Fibroblast of pulmonary artery (primary cell): ENCODE data around the gene WAPL.

Source experiments
- DNase-seq: peaks from one replicate; pipeline ENCODE4 v3.0.0-alpha.2; 2010; ENCODE audit warnings: low read depth
- H3K4me3 ChIP-seq: replicated peaks from 2 replicates; pipeline ENCODE4 v1.5.1; 2011; ENCODE audit warnings: low read depth, mild to moderate bottlenecking, control low read depth, low read length, moderate library complexity
- TF ChIP-seq, protein P1 (sequence below): IDR thresholded peaks from 2 replicates; pipeline ENCODE4 v1.5.1; 2011; ENCODE audit warnings: mild to moderate bottlenecking, control low read depth, low read length, inconsistent platforms; ENCODE audit errors: missing control alignments

The WAPL gene

DNA sequence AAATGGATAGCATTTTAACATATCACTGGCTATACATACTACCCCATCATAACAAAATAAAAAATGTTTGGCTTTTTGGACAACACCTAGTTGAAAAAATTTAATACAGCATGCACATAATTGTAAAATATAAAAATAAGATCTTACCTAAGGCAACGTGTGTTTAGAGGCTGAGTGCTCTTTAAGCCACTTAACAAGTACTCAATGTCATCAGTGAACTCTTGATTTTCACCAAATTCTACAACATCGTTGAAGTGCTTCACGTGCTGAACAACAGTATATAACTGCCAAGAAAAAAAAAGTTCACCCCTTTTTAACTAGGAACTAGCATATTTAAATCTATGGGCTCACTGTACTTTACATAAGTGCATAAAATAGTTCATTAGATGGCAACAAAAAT, 49.5 kb downstream of the WAPL start:
- no peak for DNase-seq
- TF ChIP-seq, protein P1, sequence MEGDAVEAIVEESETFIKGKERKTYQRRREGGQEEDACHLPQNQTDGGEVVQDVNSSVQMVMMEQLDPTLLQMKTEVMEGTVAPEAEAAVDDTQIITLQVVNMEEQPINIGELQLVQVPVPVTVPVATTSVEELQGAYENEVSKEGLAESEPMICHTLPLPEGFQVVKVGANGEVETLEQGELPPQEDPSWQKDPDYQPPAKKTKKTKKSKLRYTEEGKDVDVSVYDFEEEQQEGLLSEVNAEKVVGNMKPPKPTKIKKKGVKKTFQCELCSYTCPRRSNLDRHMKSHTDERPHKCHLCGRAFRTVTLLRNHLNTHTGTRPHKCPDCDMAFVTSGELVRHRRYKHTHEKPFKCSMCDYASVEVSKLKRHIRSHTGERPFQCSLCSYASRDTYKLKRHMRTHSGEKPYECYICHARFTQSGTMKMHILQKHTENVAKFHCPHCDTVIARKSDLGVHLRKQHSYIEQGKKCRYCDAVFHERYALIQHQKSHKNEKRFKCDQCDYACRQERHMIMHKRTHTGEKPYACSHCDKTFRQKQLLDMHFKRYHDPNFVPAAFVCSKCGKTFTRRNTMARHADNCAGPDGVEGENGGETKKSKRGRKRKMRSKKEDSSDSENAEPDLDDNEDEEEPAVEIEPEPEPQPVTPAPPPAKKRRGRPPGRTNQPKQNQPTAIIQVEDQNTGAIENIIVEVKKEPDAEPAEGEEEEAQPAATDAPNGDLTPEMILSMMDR = no peak
- no peak overlapping the region for H3K4me3 ChIP-seq

DNA sequence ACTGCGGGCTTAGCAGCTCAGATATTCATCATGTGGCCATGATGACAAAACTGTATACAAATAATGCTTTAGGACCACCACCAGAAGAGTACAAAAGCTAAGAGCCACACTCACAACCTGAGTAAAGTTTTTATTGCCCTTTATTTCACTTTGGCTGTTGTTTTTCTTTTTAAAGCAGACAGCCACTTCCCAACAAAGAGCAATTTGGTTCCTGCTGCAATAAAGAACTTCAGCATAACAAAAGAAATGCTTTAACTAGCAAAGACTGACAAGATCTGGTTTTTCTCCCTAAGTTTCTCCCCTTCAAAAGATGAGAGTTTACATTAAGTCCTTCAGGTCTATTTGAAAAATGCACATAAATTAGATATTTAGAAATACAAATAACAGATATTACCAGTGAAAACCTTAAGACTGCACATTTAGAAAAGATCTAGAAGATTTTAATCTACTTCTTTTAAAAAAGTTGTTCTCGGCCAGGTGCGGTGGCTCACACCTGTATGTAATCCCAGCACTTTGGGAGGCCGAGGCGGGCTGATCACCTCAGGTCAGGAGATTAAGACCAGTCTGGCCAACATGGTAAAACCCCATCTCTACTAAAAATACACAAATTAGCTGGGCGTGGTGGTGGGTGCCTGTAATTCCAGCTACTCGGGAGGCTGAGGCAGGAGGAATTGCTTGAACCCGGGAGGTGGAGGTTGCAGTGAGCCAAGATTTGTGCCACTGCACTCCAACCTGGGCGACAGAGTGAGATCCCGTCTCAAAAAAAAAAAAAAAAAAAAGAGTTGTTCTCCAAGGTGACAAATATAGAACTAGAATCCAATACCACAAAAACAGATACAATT, 59.4 kb downstream of the WAPL start:
- TF ChIP-seq, protein P1 = no peak
- no peak overlapping the region for H3K4me3 ChIP-seq
- no peak for DNase-seq

DNA sequence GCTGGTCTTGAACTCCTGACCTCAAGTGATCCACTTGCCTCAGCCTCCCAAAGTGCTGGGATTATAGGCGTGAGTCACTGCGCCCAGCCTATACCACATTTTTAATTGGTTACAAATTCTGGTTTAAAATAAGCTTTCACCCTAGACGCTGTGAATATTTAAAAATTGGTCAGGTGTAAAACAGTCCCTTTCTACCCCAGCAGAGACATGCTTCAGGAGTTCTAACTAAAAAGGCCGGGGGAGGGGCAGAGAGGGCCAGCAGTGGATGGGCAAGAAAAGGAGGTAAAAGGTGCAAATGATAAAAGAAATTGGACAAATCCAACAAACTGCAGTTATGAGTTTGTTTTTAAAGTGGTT, 70.0 kb downstream of the WAPL start:
- H3K4me3 ChIP-seq = no peak overlapping the region
- DNase-seq = no peak
- TF ChIP-seq, protein P1 = no peak

DNA sequence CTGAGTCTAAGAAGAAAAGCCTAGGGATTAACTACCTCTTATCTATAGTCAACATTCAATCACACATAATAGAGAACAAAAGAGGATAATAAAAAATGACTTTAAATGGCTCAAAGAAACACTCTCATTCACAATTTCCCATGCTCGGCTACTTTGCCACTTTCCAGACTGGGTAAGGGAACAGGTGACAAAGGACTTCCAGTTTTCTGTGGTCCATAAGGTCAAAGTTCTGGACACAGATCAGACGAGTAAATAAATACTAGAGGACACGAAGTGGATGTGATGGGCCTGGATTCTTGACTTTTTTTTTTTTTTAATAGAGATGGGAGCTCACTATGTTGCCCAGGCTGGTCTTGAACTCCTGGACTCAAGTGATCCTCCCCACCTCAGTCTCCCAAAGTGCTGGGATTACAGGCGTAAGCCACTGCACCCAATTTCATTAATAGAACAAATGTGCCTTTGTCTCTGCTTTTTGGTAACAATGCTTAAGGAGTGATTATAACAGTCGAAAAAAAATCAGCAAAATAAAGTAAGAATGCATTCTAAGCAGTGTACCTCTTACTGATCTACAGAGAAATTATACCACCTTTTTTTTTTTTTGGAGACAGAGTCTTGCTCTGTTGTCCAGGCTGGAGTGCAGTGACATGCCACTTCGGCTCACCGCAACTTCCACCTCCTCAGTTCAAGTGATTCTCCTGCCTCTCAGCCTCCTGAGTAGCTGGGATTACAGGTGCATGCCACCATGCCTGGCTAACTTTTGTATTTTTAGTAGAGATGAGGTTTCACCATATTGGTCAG, 70.6 kb downstream of the WAPL start:
- no peak overlapping the region for H3K4me3 ChIP-seq
- DNase-seq = no peak
- TF ChIP-seq, protein P1 = no peak

DNA sequence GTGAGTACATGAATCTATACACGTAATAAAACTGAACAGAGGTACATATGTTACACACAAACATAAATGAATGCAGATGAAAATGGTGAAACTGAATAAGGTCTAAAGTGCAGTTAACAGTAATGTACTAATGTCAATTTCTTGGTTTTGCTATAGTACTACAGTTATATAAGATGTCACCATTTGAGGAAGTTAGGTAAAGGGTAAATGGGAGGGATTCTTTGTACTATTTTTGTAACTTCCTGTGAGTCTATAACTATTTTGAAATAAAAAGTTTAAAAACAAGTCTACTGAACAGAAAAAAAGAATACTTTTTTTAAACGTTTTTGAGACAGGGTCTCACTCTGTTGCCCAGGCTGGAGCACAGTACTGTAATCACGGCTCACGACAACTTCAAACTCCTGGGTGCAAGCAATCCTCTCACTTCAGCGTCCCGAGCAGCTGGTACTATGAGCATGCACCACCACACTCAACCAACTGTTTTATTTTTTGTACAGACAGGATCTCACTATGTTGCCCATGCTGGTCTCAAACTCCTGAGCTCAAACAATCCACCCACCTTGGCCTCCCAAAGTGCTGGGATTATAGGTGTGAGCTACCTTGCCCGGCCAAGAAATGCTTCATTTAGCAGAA, 71.5 kb downstream of the WAPL start:
- TF ChIP-seq, protein P1 = no peak
- no peak for DNase-seq
- no peak overlapping the region for H3K4me3 ChIP-seq

DNA sequence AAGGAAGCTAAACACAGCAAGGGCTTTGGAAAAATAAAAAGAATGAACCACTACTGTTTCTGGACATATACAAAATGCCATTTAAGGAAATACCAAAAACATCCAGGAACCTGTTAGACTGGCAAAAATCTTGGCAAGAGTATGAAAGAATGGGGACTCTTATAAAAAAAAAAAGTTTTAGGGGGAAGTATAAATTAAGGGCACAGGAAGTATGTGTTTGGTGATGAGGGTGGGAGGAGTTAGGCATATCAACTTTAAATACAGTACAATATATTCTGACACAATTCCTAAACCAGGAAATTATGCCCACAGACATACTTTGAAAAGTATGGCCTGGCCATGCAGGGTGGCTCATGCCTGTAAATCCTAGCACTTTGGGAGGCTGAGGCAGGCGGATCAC, 74.2 kb downstream of the WAPL start:
- no peak overlapping the region for H3K4me3 ChIP-seq
- DNase-seq = no peak
- TF ChIP-seq, protein P1 = no peak
